Vagina (tissue), 2 donors: ENCODE data around the gene STYXL1.

Experiments
- POLR2A ChIP-seq, 2 donors: fragments of 450-650 bp; IDR thresholded peaks; one replicate each; pipeline ENCODE4 v1.6.1; 2017; ENCODE audit warnings: antibody characterized with exemption in 2 of 2, mild to moderate bottlenecking in 2 of 2, moderate library complexity in 2 of 2
- TF ChIP-seq, protein P1 (sequence below), 3 experiments: fragments of 450-650 bp in 2 of 3; fragments of 200-600 bp in 1 of 3; sonication (generic) in 1 of 3; IDR thresholded peaks; one replicate each; pipeline ENCODE4 v1.5.1; 2017 to 2019; ENCODE audit warnings: antibody characterized with exemption in 3 of 3, mild to moderate bottlenecking in 2 of 3, moderate library complexity in 2 of 3

- TF ChIP-seq, protein P1, sequence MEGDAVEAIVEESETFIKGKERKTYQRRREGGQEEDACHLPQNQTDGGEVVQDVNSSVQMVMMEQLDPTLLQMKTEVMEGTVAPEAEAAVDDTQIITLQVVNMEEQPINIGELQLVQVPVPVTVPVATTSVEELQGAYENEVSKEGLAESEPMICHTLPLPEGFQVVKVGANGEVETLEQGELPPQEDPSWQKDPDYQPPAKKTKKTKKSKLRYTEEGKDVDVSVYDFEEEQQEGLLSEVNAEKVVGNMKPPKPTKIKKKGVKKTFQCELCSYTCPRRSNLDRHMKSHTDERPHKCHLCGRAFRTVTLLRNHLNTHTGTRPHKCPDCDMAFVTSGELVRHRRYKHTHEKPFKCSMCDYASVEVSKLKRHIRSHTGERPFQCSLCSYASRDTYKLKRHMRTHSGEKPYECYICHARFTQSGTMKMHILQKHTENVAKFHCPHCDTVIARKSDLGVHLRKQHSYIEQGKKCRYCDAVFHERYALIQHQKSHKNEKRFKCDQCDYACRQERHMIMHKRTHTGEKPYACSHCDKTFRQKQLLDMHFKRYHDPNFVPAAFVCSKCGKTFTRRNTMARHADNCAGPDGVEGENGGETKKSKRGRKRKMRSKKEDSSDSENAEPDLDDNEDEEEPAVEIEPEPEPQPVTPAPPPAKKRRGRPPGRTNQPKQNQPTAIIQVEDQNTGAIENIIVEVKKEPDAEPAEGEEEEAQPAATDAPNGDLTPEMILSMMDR (IDR thresholded peaks at IDR 0.05): no peak
- no peak for TF ChIP-seq POLR2A (IDR thresholded peaks at IDR 0.05)
Observed at GRCh38 chr7:76002139-76002538, 45.7 kb downstream of the STYXL1 start.
